Activated gamma-delta T cell treated with anti-CD3 and anti-CD28 coated beads, Interleukin-2, amount 50 U/mL, for 16 hours (primary cell): Measurements from ENCODE around the gene IFIT5.
"Not testable (repeated sequence)": the region's sequence is repeated elsewhere in the genome, so short reads cannot be mapped to it uniquely, and the experiment has no call there.

Source experiments
- DNase-seq: peaks from one replicate; pipeline ENCODE4 v3.0.0-alpha.2; 2020; ENCODE audit warnings: low read depth

The IFIT5 gene

DNA sequence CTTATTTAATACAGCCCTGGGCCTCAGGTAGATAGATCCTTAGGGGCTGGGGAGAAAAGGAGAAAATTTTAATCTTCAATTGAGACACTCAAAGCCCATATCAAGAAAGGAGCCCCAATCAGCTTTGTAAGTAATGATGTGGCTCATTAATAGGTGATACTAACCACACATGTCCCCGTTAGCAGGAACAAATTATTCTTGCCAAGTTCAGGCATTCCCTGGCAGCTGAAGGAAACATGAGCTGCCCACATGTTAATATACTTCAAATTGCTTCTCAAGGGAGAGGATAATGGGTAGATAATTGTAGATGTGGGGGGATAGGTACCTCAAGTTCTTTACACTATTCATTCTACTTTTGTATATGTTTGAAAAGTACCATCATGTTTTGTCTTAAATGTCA lies 14.5 kb downstream of the IFIT5 start:
- DNase-seq, result no peak

GRCh38 chr10:89431977-89432376 lies 17.6 kb downstream of the IFIT5 start:
- DNase-seq, result no peak

DNA sequence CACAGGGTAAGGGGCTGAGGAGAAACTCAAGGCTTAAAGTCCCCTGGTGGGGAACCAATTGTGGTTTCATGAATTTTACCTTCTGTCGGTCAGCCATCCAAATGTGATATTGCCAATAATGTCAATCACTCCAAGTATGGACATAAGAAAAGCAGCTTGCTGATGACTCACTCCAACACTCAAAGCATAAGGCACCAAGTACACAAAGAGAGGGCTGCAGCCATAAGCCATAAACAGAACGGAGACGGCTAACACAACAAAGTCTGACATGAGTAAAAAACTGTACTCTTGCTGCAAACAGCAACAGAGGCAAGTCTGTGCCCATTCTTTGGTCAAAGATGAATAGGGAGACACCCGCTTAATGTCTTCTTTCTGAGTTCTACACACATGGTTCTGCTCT lies 24.2 kb downstream of the IFIT5 start:
- no peak for DNase-seq

GRCh38 chr10:89440226-89441009 lies 26.1 kb downstream of the IFIT5 start:
- DNase-seq, result no peak

DNA sequence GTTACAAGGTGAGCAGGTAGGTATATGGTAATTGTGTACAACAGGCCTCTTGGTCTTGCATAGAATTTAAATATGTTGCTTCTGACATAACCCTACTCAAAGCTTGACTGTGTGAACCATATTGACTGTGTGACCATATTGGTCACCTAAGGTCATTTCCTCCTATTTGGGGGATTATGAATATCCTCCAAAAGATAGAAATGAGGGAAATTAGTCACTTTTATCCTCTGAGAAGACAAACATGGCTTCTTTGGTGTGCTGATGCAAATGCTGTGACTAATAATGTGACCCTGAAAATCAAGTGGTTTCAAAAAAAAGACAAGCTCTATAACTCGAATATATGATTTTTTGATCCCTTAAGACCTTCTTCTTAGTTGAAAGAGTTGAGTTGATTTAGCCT lies 27.9 kb downstream of the IFIT5 start:
- DNase-seq, result no peak

- not testable (repeated sequence) for DNase-seq
Measured at GRCh38 chr10:89444819-89445218, 30.5 kb downstream of the IFIT5 start.

DNA sequence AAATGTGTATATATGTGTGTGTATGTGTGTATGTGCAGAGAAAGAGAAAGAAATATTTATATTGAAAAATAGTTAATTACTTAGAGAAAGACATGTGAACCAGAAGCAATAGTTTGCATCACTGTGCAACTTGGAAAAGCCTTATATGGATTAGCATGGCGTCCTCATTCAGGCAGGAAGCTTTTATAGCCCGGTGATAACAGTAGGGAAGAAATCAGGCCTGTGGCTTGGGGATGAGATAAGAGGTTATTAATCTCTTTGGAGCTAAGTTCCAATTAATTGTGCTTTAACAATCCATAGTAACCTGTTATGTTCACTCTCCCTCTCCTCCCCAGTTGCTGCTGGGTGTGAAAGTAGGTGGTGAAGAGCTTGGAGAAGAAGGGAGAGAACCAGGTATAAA lies 36.5 kb downstream of the IFIT5 start:
- no peak for DNase-seq

DNA sequence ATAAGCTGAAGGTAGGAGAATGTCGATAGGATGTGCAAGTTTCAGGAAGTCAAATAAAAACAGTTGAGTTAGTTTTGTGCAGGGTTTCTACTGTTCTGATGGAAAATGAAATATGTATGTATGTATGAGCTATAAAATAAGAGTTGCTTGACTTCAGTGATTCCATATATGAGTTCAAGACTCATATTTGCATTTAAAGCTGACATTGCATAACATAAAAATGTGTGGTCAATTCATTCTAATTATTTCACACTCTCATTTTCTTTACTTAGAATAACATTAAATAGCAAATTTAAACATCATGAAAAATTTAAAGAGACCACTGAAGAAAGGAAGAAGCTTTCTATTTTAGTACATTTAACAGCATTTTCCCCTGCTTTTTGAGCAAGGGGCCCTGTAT lies 37.8 kb downstream of the IFIT5 start:
- no peak for DNase-seq

DNA sequence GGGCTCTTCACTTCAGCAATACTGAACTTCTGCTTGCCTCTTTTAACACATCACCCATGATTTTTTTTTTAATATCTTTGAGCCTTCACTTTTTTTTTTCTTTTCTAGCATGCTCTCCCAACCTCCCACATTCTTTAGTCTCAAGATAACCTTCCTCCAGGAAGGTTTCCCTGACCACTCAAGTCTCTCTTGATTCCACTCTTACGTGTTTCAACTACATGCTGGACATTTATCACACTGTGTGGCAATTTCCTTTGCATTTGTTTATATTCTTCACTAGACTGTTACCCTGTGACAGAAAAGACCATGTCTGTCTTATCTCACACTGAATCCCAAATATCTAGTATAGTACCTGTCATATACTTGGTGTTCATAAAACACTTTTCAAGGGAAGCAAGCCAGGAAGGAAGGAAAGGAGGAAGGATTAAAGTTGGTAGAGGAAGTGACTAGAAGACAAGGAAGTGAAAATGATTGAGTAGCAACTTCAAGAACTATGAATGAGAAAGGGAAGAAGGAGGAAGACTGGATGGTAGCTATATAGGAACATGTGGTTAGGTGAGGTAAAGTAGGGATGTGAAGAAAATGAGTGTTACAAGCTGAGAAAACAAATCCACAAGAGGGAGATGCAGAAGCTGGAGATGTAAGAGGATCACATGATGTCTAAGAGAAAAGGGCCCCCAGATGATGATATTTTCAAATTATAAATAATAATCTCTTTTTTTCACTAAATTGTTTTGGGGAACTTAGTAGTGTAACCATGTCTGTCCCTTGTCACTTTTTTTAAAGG lies 40.4 kb downstream of the IFIT5 start:
- no peak for DNase-seq

GRCh38 chr10:89458291-89458690 lies 43.9 kb downstream of the IFIT5 start:
- no peak for DNase-seq

DNA sequence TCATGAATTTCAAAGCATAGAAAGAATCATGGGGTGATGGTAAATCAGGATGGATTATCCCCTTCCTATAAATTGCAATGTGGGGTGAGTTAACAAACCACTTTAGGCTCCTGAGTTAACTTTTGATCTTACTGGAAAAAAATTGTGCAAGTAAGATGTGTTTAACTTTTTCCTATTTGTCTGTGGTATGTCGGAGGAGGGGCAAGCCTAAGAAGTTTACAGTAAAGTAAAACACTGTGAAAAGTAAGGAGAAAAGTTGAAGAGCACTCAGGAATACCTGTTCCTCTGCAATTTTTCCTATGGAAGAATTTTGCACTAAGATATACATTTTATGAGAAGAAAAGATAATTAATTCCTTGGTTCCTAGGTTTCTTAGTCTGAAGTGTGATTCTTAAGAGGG lies 44.4 kb downstream of the IFIT5 start:
- DNase-seq, result no peak

GRCh38 chr10:89463846-89464537 lies 49.6 kb downstream of the IFIT5 start:
- no peak for DNase-seq

DNA sequence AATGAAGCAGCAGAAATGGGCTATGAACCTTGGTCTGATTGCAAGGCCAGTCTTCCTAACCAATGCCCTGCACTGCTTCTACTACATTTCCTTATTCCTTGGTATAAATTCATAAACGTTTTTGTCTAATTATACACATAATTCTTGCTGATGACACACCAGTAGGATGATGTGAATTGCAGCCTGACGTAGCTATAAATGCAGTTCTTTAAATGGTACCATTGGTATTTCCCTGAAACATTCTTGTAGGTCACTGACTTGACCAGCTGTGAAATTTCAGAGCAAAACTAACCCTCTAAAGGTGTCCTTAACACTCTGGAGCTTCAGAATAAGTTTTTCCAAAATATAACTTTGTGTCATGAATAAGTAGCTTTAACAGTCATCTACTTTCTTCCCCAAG lies 50.8 kb downstream of the IFIT5 start:
- DNase-seq, result no peak

DNA sequence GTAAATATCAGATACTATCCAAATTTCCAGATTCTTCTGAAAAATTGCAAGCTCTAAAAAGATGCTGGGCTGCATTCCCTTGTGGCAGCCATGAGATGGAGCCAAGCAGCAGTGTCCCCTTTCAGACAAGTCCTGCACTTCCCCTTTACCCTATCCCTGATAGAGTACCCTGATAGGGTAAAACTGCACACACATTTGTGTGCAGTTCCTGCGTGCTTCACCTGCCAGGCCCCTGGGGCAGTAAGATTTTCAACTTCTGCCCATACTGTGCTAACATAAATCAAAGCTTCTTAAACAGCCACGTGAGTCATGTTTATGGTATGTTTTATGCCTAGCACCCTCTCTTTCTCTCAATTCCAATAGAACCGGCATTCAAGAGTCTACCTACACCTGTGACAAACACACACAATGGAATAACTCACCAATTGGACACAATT lies 52.2 kb downstream of the IFIT5 start:
- no peak for DNase-seq

GRCh38 chr10:89468191-89468965 lies 54.0 kb downstream of the IFIT5 start:
- no peak for DNase-seq

- no peak for DNase-seq
Measured at GRCh38 chr10:89469517-89469916, 55.1 kb downstream of the IFIT5 start.
